Right hindlimb (tissue), 1 donor: ENCODE measurements around the gene DIS3L2.

ENCODE experiments used
- DNase-seq: peaks from one replicate; pipeline ENCODE4 v3.0.0-alpha.2; 2018

The DIS3L2 gene

GRCh38 chr2:231961349-231962166 is at the start of gene DIS3L2:
Gene DIS3L2, plus strand, starts transcription at chr2:231961713. Its CDS starts 53,215 bp downstream, at chr2:232014928.
- peak; percentile 90 for DNase-seq

GRCh38 chr2:231914077-231914690 is 47.3 kb upstream of the DIS3L2 start:
- DNase-seq = no peak

- no peak for DNase-seq
Observed at GRCh38 chr2:231917280-231918066, 44.0 kb upstream of the DIS3L2 start.

GRCh38 chr2:231918501-231919330 is 42.8 kb upstream of the DIS3L2 start:
- no peak for DNase-seq

GRCh38 chr2:231919341-231920035 is 42.0 kb upstream of the DIS3L2 start:
- no peak for DNase-seq

- no peak for DNase-seq
Observed at GRCh38 chr2:231920366-231920765, 41.1 kb upstream of the DIS3L2 start.

GRCh38 chr2:231920795-231921194 is 40.7 kb upstream of the DIS3L2 start:
- DNase-seq = no peak

- DNase-seq = no peak
Observed at GRCh38 chr2:231922311-231923009, 39.1 kb upstream of the DIS3L2 start.

- DNase-seq = no peak
Observed at GRCh38 chr2:231923010-231923344, 38.5 kb upstream of the DIS3L2 start.

- no peak for DNase-seq
Observed at GRCh38 chr2:231923951-231924888, 37.3 kb upstream of the DIS3L2 start.

GRCh38 chr2:231924889-231925275 is 36.6 kb upstream of the DIS3L2 start:
- DNase-seq = no peak

GRCh38 chr2:231925303-231926179 is 36.0 kb upstream of the DIS3L2 start:
- DNase-seq = peak; percentile 88

GRCh38 chr2:231926180-231926741 is 35.3 kb upstream of the DIS3L2 start, which contains the start of gene NPPC:
Gene NPPC, minus strand, starts transcription at chr2:231926396. Its CDS starts 147 bp downstream, at chr2:231926249.
- peak; percentile 83 for DNase-seq

GRCh38 chr2:231926761-231927565 is 34.5 kb upstream of the DIS3L2 start:
- DNase-seq = peak; percentile 54

GRCh38 chr2:231927566-231927890 is 34.0 kb upstream of the DIS3L2 start:
- no peak for DNase-seq

GRCh38 chr2:231928481-231928880 is 33.0 kb upstream of the DIS3L2 start:
- DNase-seq = no peak

- DNase-seq = no peak
Observed at GRCh38 chr2:231928901-231929725, 32.4 kb upstream of the DIS3L2 start.
